Measurements from ENCODE around the gene LAPTM4A. TPM values are rescaled to one million over a fixed set of nuclear protein-coding genes. Genes with fewer than 3 reads are reported as not detected.

LAPTM4A gene
- total RNA-seq, result 100 to 1,000 TPM; 126 to 309 (median 263) TPM

- TF ChIP-seq, protein P1, sequence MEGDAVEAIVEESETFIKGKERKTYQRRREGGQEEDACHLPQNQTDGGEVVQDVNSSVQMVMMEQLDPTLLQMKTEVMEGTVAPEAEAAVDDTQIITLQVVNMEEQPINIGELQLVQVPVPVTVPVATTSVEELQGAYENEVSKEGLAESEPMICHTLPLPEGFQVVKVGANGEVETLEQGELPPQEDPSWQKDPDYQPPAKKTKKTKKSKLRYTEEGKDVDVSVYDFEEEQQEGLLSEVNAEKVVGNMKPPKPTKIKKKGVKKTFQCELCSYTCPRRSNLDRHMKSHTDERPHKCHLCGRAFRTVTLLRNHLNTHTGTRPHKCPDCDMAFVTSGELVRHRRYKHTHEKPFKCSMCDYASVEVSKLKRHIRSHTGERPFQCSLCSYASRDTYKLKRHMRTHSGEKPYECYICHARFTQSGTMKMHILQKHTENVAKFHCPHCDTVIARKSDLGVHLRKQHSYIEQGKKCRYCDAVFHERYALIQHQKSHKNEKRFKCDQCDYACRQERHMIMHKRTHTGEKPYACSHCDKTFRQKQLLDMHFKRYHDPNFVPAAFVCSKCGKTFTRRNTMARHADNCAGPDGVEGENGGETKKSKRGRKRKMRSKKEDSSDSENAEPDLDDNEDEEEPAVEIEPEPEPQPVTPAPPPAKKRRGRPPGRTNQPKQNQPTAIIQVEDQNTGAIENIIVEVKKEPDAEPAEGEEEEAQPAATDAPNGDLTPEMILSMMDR (IDR thresholded peaks at IDR 0.05; ENCODE audit: low read depth), result no peak
Observed at GRCh38 chr2:20051532-20052228, at the start of gene LAPTM4A. TSS of gene LAPTM4A (minus strand) at chr2:20051628. CDS start at chr2:20051520, 108 bp downstream.

DNA sequence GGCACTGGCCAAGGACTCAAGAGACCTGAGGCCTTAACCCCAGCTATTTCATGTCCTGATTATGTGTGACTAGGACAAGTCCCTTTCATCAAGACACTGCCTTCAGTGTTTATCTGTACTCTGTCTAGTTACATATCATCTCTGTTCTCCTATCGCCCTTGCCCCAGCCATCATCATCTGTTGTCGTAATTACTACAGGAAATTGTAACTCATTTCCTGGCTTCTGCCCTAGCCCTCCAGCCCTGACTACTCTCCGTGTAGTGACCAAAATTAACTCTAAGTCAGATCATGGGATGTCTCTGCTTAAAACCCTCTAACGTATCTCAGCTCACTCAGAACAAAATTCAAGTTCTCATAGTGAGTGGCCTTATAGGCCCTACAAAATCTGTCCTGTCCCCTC, 49.3 kb upstream of the LAPTM4A start:
- TF ChIP-seq, protein P1 (IDR thresholded peaks at IDR 0.05; ENCODE audit: low read depth), result no peak

DNA sequence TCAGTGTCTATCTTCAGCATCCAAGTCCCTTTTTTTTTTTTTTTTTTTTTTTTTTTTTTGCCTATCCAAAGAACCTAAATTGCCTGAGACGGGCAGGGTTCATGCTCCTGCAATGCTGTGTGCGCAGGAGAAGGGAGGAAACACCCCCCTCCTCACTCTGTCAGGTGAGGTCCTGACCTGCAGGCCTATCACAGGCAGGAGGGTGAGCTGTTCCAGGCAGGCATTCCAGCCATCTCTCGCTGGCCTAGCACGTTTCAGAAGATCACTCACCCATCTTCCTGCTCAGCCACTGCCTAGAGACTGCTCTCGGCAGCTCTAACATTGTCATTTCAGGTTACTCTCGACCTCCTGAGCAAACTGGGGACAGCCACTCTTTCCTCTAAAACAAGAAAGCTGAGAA, 48.4 kb upstream of the LAPTM4A start:
- TF ChIP-seq, protein P1 (IDR thresholded peaks at IDR 0.05; ENCODE audit: low read depth), result no peak

DNA sequence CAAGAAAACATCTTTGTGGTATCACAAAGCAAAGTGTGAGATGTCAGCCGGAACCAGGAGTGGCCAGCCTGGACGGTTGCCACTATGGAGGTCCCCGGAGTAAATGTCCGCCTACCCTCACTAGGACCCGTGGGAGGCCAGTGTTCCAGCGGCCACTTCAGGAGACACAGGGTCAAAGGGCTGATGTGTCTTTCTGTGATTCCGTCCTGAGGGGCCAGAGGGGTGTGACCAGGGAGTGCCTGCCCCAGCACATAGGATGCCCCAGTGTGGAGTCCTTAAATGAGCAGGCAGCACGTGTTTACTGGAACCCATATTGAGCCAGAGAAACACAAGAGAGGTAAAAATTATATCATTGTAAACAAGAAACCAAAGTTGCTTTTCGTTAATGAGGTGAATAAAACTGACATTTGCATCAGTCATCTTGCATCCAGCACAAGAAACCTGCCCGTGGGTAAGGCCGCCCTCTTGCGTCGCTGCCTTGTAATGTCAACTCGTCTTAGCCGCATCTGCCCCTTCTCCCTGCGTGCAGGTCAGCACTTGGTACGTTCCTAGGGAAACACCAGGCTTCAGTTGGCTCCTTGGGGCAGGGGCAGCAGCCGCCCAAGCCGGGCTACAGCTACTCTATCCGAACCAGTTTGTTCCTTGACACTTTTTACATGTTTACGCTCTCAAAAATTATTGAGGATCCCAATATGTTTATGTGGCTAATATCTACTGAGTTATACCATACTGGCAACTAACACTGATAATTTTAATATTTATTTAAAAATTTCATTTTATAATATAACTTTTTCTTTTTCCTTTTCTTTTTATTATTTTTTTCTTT, 46.7 kb upstream of the LAPTM4A start:
- TF ChIP-seq, protein P1 (IDR thresholded peaks at IDR 0.05; ENCODE audit: low read depth), result no peak

GRCh38 chr2:20095469-20095868, 44.0 kb upstream of the LAPTM4A start:
- TF ChIP-seq, protein P1 (IDR thresholded peaks at IDR 0.05; ENCODE audit: low read depth), result no peak

DNA sequence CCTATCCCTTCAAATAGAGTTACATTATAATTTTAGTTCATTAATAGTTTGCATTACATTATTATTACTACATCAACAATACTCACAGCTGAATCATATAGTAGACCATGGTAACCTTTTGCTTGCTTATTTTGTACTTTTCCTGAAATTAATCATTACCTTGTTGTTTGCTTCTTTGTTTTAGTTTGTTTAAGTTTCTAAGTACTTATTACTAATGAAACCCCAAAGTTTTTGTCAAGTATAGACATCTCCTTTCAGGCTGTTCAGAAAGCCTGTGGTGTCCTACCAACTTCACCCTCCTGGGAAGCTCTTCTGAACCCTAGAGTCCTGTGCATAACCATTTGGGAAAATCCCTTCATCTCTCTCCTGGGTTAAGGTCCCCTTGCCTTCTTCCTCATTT, 43.5 kb upstream of the LAPTM4A start:
- TF ChIP-seq, protein P1 (IDR thresholded peaks at IDR 0.05; ENCODE audit: low read depth), result no peak

DNA sequence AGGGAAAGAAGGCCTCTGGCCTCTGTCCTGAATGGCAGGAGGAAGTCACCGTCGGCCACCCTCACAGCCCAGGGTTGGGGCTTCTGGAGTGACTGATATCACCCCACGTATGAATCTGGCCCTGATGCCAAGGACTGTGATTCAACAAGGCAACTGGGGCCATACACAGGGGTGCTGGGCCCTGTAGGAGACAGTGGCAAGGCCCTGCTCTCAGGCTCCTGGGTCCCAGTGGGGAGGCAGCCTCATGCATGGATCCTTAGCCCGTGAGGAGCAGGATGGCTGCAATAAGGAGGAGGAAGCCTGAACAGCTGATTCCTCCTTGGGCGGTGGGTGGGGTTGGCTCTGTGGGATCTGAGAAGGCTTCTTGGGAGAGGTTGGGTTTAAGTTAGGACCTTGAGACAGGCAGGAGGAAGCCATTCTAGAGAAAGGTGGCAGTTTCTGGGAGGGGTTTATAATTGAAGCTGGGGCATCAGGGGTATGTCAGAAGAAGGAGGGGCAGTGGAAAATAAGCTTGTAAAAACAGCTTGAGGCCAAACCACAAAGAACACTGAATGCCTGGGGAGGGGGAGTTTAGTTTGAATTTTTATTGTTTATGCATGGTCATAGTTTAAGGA, 42.8 kb upstream of the LAPTM4A start:
- TF ChIP-seq, protein P1 (IDR thresholded peaks at IDR 0.05; ENCODE audit: low read depth), result no peak
